GM21737 (cell line): Measurements from ENCODE around the gene ALDOB.
"Not testable (repeated sequence)": the region's sequence is repeated elsewhere in the genome, so short reads cannot be mapped to it uniquely, and the experiment has no call there.

Experiments
- ATAC-seq: cut with Tn5 transposase; IDR thresholded peaks from one replicate; pipeline ENCODE4 v1.9.1; 2021; ENCODE audit warnings: mild to moderate bottlenecking, moderate library complexity; ENCODE audit not compliant: unreplicated experiment

ALDOB gene

GRCh38 chr9:101388507-101388993 lies 47.0 kb downstream of the ALDOB start:
- no peak for ATAC-seq

GRCh38 chr9:101387871-101388506 lies 47.6 kb downstream of the ALDOB start:
- ATAC-seq = no peak

GRCh38 chr9:101384873-101385536 lies 50.6 kb downstream of the ALDOB start, which contains the start of gene BAAT:
BAAT (minus strand) TSS chr9:101385006; CDS start chr9:101371404, 13,602 bp downstream.
- ATAC-seq = not testable (repeated sequence)

- no peak for ATAC-seq
Measured at GRCh38 chr9:101383361-101383760, 52.2 kb downstream of the ALDOB start.

- ATAC-seq = no peak
Measured at GRCh38 chr9:101381833-101382342, 53.7 kb downstream of the ALDOB start.

- ATAC-seq = no peak
Measured at GRCh38 chr9:101381118-101381517, 54.5 kb downstream of the ALDOB start.

- ATAC-seq = no peak
Measured at GRCh38 chr9:101380295-101380694, 55.3 kb downstream of the ALDOB start.

GRCh38 chr9:101376111-101376848 lies 59.3 kb downstream of the ALDOB start:
- ATAC-seq = no peak

GRCh38 chr9:101375546-101375945 lies 60.0 kb downstream of the ALDOB start:
- no peak for ATAC-seq

- no peak for ATAC-seq
Measured at GRCh38 chr9:101372327-101373118, 63.1 kb downstream of the ALDOB start.

- ATAC-seq = no peak
Measured at GRCh38 chr9:101371813-101372212, 63.8 kb downstream of the ALDOB start.
